SJCRH30 (cell line): ENCODE measurements around the gene CD70. TPM values are rescaled to one million over a fixed set of nuclear protein-coding genes. Genes with fewer than 3 reads are reported as not detected.
"Not testable (repeated sequence)": the region's sequence is repeated elsewhere in the genome, so short reads cannot be mapped to it uniquely, and the experiment has no call there.

ENCODE experiments used
- DNase-seq, 2 experiments: peaks; one replicate each; pipeline ENCODE4 v3.0.0-alpha.2; 2015 to 2020
- H3K27ac ChIP-seq: fragments of 250-450 bp; sonication (Bioruptor Pico); 2 replicates; pipeline ENCODE4 v1.5.1; 2020; ENCODE audit warnings: mild to moderate bottlenecking, moderate library complexity
- H3K27me3 ChIP-seq: fragments of 250-450 bp; sonication (Bioruptor Pico); 2 replicates; pipeline ENCODE4 v1.5.1; 2020; ENCODE audit warnings: mild to moderate bottlenecking, moderate library complexity
- H3K36me3 ChIP-seq: fragments of 250-450 bp; sonication (Bioruptor Pico); 2 replicates; pipeline ENCODE4 v1.5.1; 2020; ENCODE audit warnings: mild to moderate bottlenecking, moderate library complexity
- H3K4me1 ChIP-seq: fragments of 250-450 bp; sonication (Bioruptor Pico); 2 replicates; pipeline ENCODE4 v1.5.1; 2020; ENCODE audit warnings: mild to moderate bottlenecking, moderate library complexity
- H3K4me3 ChIP-seq: fragments of 250-450 bp; sonication (Bioruptor Pico); 2 replicates; pipeline ENCODE4 v1.5.1; 2020; ENCODE audit warnings: mild to moderate bottlenecking, moderate library complexity
- H3K9me3 ChIP-seq: fragments of 250-450 bp; sonication (Bioruptor Pico); replicated peaks from 2 replicates; pipeline ENCODE4 v1.5.1; 2020; ENCODE audit warnings: mild to moderate bottlenecking, moderate library complexity
- total RNA-seq: library from RNA; depleted of rRNA; stranded (reverse); fragments of >200 nt; shearing (Covaris generic); gene quantifications from 2 replicates; pipeline ENCODE4 v1.2.3, GENCODE V29; 2014

The CD70 gene
- total RNA-seq, 1 experiment from 2014 or later = not detected

DNA sequence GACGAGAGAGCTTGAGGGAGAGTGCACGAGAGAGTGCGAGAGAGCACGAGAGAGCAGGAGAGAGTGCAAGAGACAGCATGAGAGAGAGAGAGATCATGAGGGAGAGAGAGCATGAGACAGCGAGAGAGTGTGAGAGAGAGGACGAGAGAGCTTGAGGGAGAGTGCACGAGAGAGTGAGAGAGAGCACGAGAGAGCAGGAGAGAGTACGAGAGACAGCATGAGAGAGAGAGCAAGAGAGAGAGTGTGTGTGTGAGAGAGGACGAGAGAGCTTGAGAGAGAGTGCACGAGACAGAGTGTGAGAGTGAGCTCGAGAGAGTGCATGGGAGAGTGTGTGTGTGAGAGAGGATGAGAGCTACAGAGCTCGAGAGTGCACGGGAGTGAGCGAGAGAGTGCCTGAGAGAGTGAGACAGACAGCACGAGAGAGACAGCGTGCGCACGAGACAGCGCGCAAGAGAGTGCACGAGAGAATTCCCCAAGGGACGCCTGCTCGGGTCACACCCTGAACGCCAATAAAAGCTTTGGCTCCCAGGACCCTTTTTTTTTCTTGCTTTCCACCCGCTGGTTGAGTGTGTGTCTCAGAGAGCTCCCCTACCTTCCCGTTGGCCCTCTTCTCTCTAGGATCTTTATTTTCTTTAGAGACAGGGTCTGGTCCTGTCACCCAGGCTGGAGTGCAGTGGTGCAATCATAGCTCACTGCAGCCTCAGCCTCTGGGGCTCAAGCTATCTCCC is 3.7 kb downstream of the CD70 start:
- DNase-seq = no peak
- Histone ChIP-seq H3K4me3 (no peak overlapping the region), H3K27me3 (0 out of 2 replicates have a peak, but pooled peaks cover 2% of the 10 kb centered on the region), H3K4me1 (no peaks in the 10 kb centered on the region), H3K36me3 (no peaks in the 10 kb centered on the region), H3K27ac (no peak overlapping the region), H3K9me3 (no peaks in the 10 kb centered on the region)

- Histone ChIP-seq H3K27ac (no peak overlapping the region), H3K4me3 (no peak overlapping the region), H3K36me3 (no peaks in the 10 kb centered on the region), H3K4me1 (no peaks in the 10 kb centered on the region), H3K27me3 (0 out of 2 replicates have a peak, but pooled peaks cover 2% of the 10 kb centered on the region), H3K9me3 (no peaks in the 10 kb centered on the region)
- no peak for DNase-seq
These were observed 4.2 kb downstream of the CD70 start for GRCh38 chr19:6586726-6587092.

- H3K36me3 ChIP-seq = no peaks in the 10 kb centered on the region
- H3K4me1 ChIP-seq = no peaks in the 10 kb centered on the region
- no peak overlapping the region for H3K27ac ChIP-seq
- 0 out of 2 replicates have a peak, but pooled peaks cover 2% of the 10 kb centered on the region for H3K27me3 ChIP-seq
- DNase-seq = no peak
- H3K4me3 ChIP-seq = no peak overlapping the region
- H3K9me3 ChIP-seq = no peaks in the 10 kb centered on the region
These were observed 4.9 kb downstream of the CD70 start for GRCh38 chr19:6586056-6586455.

- not testable (repeated sequence) for H3K4me3 ChIP-seq, H3K36me3 ChIP-seq, H3K9me3 ChIP-seq, DNase-seq, H3K27ac ChIP-seq, H3K4me1 ChIP-seq, H3K27me3 ChIP-seq
These were observed 8.2 kb downstream of the CD70 start for GRCh38 chr19:6582515-6583484.

DNA sequence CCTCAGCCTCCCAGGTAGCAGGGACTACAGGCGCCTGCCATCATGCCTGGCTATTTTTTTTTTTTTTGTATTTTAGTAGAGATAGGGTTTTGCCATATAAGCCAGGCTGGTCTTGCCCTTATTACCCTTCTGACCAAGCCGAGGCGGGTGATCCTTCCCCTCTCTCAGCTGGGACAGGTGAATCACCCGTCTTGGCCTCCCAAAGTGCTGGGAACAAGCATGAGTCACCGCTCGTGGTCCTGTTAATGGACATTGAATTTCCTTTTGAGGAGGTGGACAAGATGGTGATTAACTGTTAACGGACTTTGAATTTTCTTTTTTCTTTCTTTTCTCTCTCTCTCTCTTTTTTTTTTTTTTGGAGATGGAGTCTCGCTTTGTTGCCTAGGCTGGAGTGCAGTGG is 10.6 kb downstream of the CD70 start:
- Histone ChIP-seq H3K4me1 (no peaks in the 10 kb centered on the region), H3K9me3 (no peaks in the 10 kb centered on the region), H3K36me3 (no peaks in the 10 kb centered on the region), H3K27ac (no peak overlapping the region), H3K27me3 (no peaks in the 10 kb centered on the region), H3K4me3 (no peak overlapping the region)
- DNase-seq = no peak

GRCh38 chr19:6579450-6580178 is 11.3 kb downstream of the CD70 start:
- Histone ChIP-seq H3K27me3 (no peaks in the 10 kb centered on the region), H3K4me3 (no peak overlapping the region), H3K9me3 (no peaks in the 10 kb centered on the region), H3K36me3 (no peaks in the 10 kb centered on the region), H3K27ac (no peak overlapping the region), H3K4me1 (no peaks in the 10 kb centered on the region)
- DNase-seq = no peak

GRCh38 chr19:6577476-6578125 is 13.3 kb downstream of the CD70 start:
- H3K27me3 ChIP-seq = no peaks in the 10 kb centered on the region
- H3K36me3 ChIP-seq = no peaks in the 10 kb centered on the region
- no peak overlapping the region for H3K4me3 ChIP-seq
- DNase-seq = no peak
- H3K27ac ChIP-seq = no peak overlapping the region
- no peaks in the 10 kb centered on the region for H3K4me1 ChIP-seq
- H3K9me3 ChIP-seq = no peaks in the 10 kb centered on the region

GRCh38 chr19:6576869-6577475 is 14.0 kb downstream of the CD70 start:
- H3K9me3 ChIP-seq = no peaks in the 10 kb centered on the region
- no peak for DNase-seq

DNA sequence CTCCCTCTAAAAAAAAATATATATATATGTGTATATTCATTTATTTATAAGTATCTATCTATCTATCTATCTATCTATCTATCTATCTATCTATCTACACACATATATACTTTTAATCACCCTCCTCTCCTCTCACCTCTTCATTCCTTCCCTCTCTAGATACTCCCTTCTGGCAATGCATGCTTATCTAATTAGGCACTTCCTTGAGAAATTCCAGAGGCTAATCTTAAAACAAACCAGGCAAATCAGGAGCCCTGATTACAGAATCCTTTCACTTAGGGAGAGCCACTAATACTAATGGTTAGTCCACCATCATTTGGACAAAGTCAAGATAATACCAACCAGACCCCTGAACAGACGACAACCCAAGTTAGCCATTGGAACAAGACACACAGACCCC is 17.6 kb downstream of the CD70 start:
- no peak for DNase-seq
- Histone ChIP-seq H3K27me3 (no peaks in the 10 kb centered on the region), H3K4me1 (no peaks in the 10 kb centered on the region), H3K4me3 (no peak overlapping the region), H3K9me3 (0 out of 2 replicates have a peak, but pooled peaks cover 5% of the 10 kb centered on the region), H3K36me3 (no peaks in the 10 kb centered on the region), H3K27ac (no peak overlapping the region)

More at GRCh38 chr19:6576869-6577475, 14.0 kb downstream of the CD70 start:
- H3K4me3 ChIP-seq = no peak overlapping the region
- no peaks in the 10 kb centered on the region for H3K27me3 ChIP-seq
- no peaks in the 10 kb centered on the region for H3K4me1 ChIP-seq
- no peaks in the 10 kb centered on the region for H3K36me3 ChIP-seq
- no peak overlapping the region for H3K27ac ChIP-seq

DNA sequence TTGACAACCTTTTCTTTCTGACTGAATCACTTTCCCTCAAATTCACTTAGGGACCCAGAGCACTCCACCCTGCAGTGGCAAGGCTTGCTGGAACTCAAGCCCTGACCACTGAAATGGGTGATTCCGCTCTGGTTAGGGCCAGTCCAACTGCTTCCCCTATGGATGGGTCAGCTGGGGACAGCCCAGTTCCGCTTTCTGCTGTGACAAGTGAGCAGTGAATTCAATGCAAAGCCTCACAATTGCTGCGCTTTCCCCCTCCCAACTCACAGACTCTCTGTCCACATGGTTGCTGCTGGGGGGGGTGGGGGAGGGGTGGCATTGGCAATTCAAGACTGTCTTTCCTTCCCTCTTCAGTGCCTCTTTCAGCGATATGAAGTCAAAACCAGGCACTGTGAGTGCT is 18.7 kb downstream of the CD70 start:
- H3K27me3 ChIP-seq = no peaks in the 10 kb centered on the region
- no peak overlapping the region for H3K4me3 ChIP-seq
- DNase-seq = no peak
- H3K27ac ChIP-seq = no peak overlapping the region
- no peaks in the 10 kb centered on the region for H3K4me1 ChIP-seq
- H3K36me3 ChIP-seq = no peaks in the 10 kb centered on the region
- H3K9me3 ChIP-seq = 0 out of 2 replicates have a peak, but pooled peaks cover 5% of the 10 kb centered on the region

GRCh38 chr19:6571167-6571566 is 19.8 kb downstream of the CD70 start:
- H3K36me3 ChIP-seq = no peaks in the 10 kb centered on the region
- no peaks in the 10 kb centered on the region for H3K4me1 ChIP-seq
- H3K4me3 ChIP-seq = no peak overlapping the region
- H3K27me3 ChIP-seq = no peaks in the 10 kb centered on the region
- DNase-seq = no peak
- 0 out of 2 replicates have a peak, but pooled peaks cover 5% of the 10 kb centered on the region for H3K9me3 ChIP-seq
- no peak overlapping the region for H3K27ac ChIP-seq

DNA sequence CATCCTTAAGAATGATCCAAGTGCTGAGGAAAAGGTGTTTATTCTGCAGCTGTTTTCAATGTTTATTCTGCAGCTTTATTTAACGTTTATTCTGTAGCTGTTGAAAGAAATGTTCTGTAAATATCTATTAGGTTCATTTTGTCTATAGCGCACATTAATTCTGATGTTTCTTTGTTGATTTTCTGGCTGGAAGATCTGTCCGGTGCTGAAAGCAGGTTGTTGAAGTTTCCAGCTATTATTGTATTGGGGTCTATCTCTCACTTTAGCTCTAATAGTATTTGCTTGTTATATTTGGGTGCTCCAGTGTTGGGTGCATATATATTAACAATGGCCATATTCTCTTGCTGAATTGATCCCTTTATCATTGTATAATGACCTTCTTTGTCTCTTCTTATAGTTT is 20.2 kb downstream of the CD70 start:
- no peaks in the 10 kb centered on the region for H3K27me3 ChIP-seq
- H3K36me3 ChIP-seq = no peaks in the 10 kb centered on the region
- H3K27ac ChIP-seq = no peak overlapping the region
- H3K9me3 ChIP-seq = 0 out of 2 replicates have a peak, but pooled peaks cover 5% of the 10 kb centered on the region
- H3K4me3 ChIP-seq = no peak overlapping the region
- no peaks in the 10 kb centered on the region for H3K4me1 ChIP-seq
- DNase-seq = no peak

DNA sequence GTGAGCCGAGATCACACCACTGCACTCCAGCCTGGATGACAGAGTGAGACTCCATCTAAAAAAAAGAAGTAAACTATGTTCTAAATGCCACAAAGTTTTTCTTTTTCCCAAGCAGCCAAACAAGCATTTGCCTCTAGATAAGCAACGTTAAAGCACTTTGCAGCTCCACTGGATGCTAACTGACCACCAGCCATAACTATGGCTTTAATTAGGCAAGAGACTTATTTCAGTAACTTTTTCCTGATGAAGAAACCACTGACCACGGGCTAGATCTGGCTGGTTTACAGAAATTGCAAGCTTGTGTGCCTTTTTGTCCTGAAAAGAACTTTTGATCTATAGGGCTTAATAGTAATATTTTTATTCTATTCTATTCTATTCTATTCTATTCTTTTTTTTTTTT is 22.1 kb downstream of the CD70 start:
- H3K4me3 ChIP-seq = no peak overlapping the region
- H3K27ac ChIP-seq = no peak overlapping the region
- DNase-seq = no peak
- H3K36me3 ChIP-seq = no peaks in the 10 kb centered on the region
- H3K4me1 ChIP-seq = no peaks in the 10 kb centered on the region
- H3K9me3 ChIP-seq = 0 out of 2 replicates have a peak, but pooled peaks cover 5% of the 10 kb centered on the region
- no peaks in the 10 kb centered on the region for H3K27me3 ChIP-seq

DNA sequence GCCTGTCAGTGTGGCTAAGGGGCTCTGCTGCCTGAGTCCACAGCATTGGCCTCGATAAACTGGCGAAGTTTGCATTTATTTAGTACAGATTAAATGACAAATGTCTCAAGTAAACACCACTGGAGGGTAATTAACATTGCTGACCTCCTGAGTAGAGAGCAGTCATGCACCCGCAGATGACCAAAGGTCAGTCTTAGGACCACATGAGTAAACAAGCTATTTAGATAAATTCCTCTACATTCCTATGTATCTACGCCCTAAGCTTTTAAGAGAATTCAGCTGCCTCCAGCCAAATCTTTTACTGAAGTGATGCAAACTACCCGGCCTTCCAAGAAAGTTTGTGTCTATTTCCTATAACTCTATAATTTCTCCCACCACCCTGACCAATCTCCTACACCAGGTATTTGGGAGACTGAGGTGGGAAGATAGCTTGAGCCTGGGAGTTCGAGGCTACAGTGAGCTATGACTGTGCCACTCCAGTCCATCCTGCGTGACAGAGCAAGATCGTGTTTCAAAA is 22.9 kb downstream of the CD70 start:
- Histone ChIP-seq H3K4me3 (no peak overlapping the region), H3K4me1 (no peaks in the 10 kb centered on the region), H3K27ac (no peak overlapping the region), H3K27me3 (no peaks in the 10 kb centered on the region), H3K9me3 (0 out of 2 replicates have a peak, but pooled peaks cover 7% of the 10 kb centered on the region), H3K36me3 (no peaks in the 10 kb centered on the region)
- DNase-seq = no peak
